GM12892 (cell line): ENCODE results near the gene NTN1.

ENCODE experiments used
- POLR2A ChIP-seq: IDR thresholded peaks from 2 replicates; pipeline ENCODE4 v1.6.1; 2011; ENCODE audit warnings: low read depth, low read length, control low read depth
- TAF1 ChIP-seq: IDR thresholded peaks from 2 replicates; pipeline ENCODE4 v1.6.1; 2011; ENCODE audit warnings: low read depth, mild to moderate bottlenecking, control low read depth, low read length, borderline replicate concordance

- TF ChIP-seq POLR2A (no peak), TAF1 (no peak)
Measured at GRCh38 chr17:9290226-9290613, 268.9 kb downstream of the NTN1 start.
